GM18907 (cell line): ENCODE data around the gene EYA2.

Experiments used
- ATAC-seq: cut with Tn5 transposase; IDR thresholded peaks from one replicate; pipeline ENCODE4 v1.9.1; 2021; ENCODE audit warnings: mild to moderate bottlenecking, moderate library complexity; ENCODE audit not compliant: unreplicated experiment

EYA2 gene

DNA sequence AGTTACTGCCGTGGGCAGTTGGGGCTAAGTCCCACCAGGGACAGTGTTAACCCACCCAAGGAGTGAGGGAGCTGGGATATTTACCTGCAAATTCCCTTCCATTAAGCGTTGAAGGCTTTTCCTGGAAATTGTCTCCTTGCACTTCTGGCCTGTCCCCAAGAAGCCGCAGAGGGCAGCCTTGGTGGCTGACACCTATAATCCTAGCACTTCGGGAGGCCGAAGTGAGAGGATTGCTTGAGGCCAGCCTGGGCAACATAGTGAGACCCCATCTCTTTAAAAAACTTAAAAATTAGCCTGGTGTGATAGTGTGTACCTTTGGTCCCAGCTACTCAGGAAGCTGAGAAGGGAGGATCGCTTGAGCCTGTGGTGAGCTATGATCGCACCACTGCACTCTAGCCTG lies 204.4 kb downstream of the EYA2 start:
- ATAC-seq = no peak

DNA sequence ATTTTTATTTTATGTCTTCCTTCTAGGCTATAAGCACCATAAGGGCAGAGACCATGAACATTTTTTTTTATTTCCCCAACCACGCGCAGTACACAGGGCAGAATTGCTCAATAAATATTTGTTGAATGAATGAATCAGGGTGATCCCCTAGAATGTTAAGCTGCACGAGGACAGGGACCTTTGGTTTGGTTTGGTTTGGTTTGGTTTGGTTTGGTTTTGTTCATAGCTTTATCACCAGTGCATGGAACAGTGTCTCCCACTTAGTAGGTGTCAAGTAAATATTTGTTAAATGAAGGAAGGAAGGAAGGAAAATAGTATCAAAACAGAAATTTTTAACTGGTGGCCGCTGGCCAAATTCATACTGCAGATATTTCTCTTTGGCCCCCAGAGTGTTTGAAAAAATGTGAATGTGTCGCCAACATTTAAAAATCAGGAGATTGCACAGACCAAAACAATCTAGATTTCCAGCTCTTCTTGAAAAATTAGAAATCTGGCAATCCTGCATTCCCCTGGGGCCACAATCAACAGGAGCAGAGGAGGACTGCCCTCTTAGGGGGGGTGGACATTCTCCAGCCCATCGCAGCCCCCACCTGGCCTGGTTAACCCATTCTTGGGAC lies 205.3 kb downstream of the EYA2 start:
- no peak for ATAC-seq

DNA sequence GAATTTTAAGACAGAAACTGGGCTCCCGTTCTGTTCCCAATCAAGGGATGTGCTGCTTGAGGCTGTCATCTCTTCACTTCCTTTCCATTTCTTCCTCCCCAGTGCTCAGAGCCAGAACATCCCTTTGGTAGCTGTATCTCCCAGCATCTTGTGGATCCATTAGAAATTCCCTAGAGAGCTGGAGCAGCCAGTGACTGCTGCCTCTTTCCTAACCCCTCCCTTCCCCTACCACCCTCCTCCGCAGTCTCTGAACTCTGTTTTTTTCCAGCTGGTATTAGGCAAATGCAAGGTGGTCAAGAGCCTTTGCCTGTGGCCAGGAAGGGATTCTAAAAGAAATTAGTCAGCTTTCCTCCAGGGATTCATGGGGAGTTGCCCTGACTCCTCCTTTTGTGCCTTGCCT lies 208.0 kb downstream of the EYA2 start:
- no peak for ATAC-seq

DNA sequence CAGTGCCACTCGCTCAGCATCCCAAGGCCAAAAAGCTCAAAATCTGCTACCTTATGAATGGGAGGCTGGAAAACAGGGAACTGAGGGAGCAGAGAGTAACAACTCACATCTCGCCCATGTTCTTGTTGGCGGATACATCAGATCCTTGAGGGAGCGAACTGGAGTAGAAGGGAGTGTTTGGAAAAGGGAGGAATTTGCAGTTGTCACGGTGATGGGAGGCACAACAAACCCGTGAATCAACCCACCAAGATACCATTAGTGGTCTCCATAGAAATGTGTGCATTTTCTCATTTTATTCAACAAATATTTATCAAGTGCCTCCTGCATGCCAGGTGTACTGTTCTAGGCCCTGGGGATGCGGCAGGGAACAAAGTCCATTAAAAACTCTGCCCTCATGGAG lies 212.1 kb downstream of the EYA2 start:
- ATAC-seq = no peak

DNA sequence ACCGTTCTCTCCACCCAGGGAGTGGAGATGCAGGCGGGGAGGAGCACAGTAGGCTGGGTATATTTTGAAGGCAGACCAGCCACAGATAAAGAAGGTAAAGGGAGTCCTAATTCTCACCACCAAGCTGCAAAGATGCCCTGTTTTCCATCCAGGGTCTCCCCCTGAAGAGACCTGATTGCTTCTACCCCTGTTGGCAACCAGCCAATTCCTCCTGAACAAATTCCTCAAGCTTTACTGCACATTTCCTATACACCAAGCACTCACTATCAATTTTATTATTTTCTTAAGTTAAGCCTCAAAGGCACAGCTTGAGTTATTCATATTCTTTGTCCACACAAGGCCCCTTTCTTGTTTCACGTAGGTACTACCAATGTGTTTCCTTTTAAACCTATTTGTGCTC lies 214.4 kb downstream of the EYA2 start:
- no peak for ATAC-seq

DNA sequence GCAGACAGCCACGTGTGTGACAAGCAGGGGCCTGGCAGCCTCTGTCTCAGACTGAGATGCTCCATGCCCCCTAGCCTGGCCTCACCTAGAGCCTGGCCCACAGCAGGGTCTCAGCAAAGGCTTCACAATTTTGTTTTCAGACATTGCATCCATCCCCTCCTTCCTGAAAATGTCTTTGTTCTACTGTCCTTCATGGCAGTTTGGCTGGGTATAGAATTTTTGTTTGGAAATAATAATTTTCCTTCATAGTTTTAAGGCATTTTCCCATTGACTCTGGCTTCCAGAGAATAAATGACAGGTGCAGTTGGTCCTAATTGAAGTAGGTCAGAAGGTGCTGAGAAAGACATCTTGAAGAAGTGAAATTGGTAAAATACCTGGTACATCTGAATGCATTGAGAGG lies 216.2 kb downstream of the EYA2 start:
- no peak for ATAC-seq

DNA sequence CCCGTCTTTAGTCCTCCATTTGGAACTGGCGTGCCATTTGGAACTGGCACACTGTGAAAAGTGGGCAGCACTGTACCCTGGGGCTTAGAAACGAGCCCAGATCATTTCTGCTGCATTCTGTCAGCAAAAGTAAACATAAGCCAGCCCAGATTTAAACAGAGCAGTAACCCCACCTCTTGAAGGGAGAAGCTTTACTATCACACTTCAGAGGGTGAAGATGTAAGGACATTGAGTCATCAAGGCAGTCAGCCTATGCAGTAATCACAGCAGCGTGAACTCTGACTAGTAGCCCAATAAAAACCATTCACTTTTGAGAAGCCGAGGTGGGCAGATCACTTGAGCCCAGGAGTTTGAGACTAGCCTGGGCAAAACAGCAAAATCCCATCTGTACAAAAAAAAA lies 216.9 kb downstream of the EYA2 start:
- ATAC-seq = no peak

DNA sequence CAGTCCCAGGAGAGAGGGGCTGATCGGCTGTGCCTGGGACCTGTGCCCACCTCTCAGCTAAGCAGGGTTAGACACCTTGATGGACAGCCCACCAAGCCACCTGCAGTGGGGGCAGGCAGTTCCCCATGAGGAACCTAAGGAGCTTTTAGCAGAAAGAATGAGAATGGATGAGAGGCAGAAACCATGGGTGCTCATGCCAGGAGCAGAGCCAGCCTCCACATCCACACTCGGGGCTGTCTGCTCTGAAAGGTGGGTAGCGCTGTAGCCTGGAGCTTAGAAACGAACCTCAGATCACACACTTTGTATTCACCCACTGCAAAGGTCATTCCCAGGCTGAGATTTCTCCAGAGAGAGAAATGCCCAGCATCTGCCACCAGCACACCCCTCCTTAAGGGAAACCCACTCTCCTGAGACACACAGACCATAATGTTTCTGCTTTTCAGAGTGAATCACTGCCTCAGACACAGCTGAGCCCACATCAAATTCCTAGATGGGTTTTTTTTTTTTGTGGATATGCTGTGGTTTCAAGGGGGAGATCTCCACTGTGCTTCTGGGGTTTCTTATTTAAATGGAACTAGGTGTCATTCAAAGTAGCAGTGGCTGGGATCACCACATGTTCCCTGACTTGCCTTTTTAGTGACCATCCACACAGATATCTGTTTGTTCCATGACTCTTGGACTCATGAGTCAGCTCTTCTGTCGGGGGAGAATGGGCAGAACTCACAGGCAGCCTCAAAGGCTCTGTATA lies 218.9 kb downstream of the EYA2 start:
- no peak for ATAC-seq

DNA sequence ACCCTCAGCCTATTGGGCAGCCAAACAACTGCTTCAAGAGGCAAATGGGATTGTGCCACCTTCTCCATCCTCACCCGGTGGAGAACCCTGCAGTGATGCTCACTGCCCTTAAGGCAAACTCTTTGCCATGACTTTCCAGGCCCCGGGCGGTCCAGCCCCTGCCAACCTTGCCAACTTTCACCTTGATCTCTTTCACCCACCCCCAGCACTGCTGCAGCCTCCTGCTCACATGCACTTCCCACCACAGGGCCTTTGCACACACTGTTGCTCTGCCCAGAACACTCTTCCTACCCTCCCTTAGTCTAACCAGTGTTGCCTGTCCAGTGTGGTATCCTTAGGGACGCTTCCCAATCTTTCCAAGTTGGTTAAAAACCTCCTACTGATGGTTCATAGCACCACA lies 221.1 kb downstream of the EYA2 start:
- no peak for ATAC-seq

DNA sequence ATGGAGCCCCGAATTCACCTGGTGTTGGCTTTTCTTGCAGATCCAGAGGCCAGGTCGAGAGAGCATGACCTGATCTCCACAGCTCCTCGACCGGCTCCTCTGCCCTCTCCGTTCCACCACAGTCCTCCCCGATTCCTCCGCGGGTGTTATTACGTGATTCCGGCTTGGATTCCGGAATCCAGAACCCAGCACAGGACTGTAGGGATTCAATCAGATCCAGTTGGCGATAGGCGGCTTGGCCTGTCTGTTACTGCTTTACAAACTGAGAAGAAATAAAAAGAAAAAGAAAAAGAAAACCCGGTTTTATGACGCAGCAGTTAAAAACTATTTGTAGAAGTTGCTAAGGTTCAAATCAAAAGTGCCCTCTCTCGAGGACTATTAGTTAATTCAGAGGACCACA lies 222.7 kb downstream of the EYA2 start:
- ATAC-seq = no peak

DNA sequence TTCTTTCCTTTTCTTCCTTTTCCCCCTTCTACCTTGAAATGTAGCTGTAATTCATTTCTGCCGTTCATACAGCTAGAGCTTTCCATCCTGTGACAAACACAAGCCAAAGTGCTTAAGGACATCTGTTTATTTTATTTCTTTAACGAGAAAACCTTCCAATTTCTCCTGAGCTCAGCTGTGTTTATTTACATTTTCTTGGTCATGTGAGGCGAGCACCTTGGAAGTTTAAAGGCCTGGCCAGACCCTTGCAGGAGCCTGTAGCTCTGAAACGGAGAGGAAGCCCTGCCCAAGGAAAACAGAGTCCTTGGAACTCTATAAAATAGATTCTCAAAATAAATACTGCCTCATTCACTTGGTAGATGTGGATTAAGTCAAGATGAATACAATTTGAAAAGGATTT lies 223.1 kb downstream of the EYA2 start:
- ATAC-seq = no peak

DNA sequence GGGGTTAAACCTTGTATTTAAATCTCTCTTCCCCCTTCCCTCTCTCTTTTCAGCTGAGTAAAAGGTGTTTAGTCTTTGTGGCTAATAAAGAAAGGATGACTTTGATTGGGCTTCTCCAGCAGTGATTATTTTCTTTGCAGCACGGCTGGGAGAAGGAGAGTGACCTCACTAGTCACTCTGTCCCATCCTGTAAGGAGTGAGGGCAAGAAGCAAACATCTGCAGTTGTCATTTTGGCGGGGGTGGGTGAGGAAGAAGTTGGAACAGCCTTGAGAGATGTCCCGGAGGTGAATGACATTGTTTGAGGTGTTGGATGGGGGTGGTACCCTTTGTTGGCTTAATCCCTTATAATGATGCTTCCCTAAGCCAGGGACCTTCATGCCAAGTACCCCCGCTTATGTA lies 223.6 kb downstream of the EYA2 start:
- no peak for ATAC-seq

DNA sequence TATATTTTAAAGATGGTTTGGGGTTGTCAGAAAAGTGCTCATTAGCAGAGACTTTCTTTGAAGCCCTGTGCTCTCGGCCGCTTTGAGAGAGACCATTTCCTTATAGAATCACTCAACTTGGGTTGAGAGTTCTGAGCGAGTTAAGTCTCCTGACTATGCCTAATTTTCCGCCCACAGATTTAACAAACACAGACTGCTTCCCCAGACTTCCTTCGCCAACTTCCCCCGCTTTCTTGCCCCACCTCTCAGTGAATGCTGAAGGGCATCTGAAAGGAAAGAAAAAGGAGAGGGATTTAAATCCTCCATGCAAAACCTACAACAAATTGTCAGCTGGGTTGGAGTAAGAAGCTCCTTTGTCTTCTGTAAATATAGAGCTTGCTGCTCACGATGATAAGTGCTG lies 224.0 kb downstream of the EYA2 start:
- no peak for ATAC-seq

DNA sequence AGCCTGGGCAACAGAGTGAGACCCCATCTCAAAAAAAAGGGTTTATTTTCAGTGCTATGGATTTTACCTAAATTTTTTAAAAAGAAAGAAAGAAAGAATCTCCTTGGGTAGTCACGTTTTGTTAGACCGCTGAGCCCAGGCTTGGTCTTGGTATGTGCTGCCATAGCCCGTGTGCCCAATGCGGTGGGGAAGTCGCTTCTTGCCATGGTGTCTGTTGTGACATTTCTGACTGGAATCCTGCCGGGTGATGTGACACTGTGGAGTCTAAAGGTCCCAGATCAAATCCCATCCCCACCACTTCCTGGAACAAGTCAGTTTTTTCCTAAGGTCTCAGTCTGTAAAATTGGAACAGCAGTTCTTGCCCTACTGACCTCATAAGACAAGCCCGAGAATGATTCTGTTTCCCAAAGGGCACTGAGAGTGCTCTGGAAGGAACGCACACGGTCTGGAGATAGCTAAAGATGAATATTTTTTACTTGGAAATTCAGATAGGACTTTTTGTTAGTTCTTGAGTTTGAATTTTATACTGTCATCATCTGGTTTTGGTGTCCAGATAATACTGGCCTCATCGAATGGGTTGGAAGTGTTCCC lies 225.8 kb downstream of the EYA2 start:
- no peak for ATAC-seq

DNA sequence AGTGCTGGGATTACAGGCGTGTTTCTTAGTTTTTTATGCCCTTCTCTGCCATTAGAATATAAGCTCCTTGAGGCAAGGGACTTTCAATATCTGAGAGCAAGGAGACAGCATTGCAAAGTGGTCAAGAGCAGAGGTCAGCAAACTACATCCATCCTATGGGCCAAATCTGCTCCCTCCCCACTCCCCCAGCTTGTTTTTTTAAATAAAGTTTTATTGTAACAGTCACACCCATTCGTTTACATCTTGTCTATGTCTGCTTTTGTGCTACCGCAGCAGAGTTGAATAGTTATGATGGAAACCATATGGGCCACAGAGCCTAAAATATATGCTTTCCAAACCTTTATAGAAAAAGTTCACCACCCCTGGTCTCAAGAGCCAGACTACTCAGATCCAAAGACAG lies 227.9 kb downstream of the EYA2 start:
- no peak for ATAC-seq

DNA sequence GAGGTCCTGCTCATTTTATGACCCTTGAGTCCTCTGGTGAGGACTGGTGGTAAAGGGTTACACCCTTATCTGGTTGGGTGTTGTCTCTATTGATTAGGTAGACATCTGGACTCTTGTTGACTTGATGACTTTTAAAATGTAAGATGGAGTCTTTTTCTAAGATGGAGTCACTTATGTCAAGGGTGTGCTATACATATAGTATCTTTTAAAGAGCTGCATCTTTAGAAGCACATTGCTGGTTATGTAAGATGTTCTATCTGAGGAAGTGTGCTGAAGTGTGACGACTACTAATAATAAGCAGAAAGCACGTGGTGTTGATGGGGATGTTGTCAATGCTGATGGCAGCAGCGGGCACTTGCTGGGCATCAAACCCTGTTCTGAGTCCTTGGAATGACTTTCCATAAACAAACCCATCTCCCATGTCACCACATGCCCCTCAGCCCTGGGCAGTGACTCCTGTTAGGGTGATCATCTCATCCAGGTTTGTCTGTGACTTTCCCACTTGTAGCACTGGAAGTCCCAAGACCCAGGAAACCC lies 229.6 kb downstream of the EYA2 start:
- no peak for ATAC-seq

DNA sequence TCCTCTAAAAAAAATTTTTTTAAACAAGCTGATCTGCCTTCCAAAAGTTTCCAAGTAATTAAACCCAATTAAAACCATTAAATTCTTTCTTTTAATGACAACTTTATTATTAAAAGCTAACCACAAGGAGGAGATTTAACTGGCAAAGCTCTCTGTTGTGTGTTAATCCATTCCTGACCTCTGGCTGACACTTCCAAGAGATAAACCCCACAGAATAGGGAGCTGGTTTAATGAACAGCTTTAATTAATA lies 230.8 kb downstream of the EYA2 start:
- ATAC-seq = no peak

DNA sequence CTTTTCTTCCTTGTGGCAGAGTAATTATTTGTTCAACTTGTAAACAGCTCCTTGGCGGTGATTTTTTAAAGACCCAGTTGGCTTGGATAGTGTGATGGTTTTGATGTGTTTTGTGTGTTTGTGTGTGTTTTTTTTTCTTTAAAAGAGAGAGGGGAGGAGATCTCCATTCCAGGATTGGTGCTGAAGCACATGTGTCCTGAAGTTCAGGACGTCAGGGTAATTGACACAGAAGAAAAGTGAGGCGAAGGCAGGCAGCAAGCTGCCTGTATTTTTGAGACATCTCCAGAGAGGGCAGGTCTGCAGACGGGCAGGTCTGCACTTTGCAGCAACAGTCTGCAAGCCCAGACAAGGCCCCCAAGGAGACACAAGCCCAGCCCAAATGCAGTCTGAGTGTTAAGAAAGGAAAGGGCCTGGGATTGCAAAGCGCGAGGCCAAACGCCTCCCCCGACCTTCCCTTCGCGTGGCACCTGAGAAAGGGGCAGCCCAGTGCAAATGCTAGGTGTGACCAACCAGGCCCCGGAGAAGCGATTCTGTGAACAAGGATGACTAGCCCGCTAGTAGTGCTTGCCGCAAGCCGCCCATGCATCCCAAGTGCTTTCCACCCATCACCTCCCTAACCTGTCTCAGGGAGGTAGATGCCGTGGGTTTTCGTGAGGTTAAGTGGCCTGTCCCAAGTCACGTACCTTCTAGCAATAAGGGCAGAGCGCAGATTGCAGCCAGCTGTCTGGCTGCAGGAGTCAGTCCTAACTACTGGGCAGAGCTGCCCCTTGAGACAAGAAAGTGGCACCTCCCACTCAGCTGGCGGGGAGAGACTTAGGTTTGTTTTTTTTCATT lies 231.3 kb downstream of the EYA2 start:
- no peak for ATAC-seq

DNA sequence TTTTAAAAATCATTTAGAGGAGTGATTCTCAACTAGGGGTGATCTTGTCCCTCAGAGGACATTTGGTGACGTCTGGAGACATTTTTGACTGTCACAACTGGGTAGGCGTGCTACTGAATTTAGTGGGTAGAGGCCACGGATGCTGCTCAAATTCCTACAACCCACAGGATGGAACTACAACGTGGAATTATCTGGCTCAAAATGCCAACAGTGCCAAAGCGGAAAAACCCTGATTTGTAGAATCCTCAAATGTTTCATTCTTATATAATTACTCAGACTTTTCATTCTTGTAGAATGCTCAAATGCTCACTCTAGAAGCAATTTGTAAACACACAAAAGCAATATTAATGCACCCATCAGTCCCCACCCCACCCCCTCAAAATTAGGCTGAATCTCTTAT lies 232.1 kb downstream of the EYA2 start:
- ATAC-seq = no peak

DNA sequence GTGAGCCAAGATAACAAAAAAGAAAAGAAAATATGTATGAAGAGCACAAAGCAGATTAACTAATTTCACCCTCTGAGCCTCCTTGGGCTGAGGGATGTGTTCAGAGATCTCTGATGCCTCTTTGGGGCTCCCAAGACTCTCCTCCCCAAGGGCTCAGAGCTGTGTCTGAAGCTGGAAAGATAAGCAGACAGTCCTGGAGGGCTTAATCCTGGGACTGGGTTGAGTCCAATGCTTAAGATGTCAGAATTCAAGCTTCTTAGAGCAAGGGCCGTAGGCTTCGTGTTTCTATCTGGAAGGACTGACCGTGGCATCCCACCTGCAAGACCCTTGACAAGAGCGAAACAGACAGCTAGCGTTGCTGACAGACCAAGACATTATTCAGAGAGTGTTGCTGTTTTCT lies 232.9 kb downstream of the EYA2 start:
- ATAC-seq = no peak

DNA sequence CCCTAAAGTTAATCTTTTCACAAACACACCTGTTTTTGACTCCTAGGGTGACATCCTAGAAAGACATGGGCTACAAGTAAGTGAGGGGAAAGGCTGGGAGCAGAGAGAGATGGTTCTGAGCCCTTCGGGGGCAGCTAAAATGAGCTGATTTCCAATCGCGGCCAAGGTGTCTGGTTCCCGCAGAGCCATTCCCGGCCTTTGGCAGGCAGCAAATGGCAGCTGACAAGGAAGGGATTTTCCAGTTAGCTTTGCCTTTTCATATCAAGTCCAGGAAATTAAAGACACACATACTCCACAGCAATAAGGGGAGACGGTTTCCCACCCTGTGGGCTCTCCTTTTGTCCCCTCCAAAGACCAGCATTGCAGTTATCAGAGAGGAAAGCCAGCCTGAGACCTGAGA lies 233.4 kb downstream of the EYA2 start:
- no peak for ATAC-seq

DNA sequence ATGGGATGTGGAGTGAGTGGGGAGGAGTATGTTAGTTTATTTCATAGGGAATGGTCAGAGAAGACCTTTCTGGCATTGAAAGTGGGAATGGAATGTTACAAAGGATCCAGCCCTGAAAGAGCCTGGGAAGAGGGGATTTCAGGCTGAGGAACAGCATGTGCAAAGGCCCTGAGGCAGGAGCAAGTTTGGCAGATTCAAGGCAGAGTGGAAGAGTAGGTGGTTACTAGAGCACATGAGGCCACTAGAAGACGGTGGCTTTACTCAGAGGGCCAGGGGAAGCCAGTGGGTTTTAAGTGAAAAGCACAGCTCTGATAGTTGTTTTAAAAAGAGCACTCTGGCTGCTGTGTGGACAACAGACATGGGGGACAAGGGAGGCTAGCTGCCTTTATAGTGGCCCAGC lies 234.7 kb downstream of the EYA2 start:
- no peak for ATAC-seq
